ENCODE data around the gene HMGB2. TPM values are rescaled to one million over a fixed set of nuclear protein-coding genes. Genes with fewer than 3 reads are reported as not detected.

HMGB2 gene
- total RNA-seq, 1 experiment from 2014 or later = 176 TPM

DNA sequence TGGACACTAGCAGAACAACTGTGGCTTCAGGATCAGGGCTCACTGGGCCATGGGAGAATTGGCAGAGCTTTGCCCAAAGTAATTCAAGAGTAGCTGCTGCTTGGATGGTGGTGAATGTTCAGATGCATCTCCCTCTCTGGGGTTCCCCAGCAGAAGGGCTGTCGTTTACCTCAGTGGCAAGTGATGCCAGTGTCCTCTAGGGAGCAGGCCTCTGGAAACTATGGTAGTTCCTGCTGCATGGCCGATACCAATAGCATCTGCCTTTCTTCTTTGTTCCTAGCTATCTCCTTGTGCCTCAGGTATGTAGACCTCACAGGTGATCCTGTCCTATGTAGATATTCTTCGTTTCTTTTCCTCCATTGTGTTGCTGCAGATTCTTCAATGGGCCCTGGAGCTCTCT, 26.4 kb downstream of the HMGB2 start:
- no peak for DNase-seq (ENCODE audit: unreplicated experiment)
- Mint-ChIP-seq H3K27ac (ENCODE audit: low read depth, unreplicated experiment) (no peak overlapping the region), H3K4me1 (ENCODE audit: insufficient read depth, unreplicated experiment) (no peaks in the 10 kb centered on the region), H3K4me3 (ENCODE audit: unreplicated experiment) (no peak overlapping the region), H3K9me3 (ENCODE audit: unreplicated experiment) (no peaks in the 10 kb centered on the region), H3K27me3 (ENCODE audit: insufficient read depth, unreplicated experiment) (no peaks in the 10 kb centered on the region), H3K36me3 (ENCODE audit: insufficient read depth, unreplicated experiment) (peaks cover 14% of the 10 kb centered on the region)
- intact Hi-C loops (cut with micrococcal nuclease) = no loop called here
- CTCF ChIA-PET = interaction anchor here (0.6 to 4.6 kb wide), 7 partner anchors 11 to 294 kb away, joined by 4 to 26 read pairs (median 5); no protein-coding TSS in a partner anchor
- TF ChIP-seq, protein P1, sequence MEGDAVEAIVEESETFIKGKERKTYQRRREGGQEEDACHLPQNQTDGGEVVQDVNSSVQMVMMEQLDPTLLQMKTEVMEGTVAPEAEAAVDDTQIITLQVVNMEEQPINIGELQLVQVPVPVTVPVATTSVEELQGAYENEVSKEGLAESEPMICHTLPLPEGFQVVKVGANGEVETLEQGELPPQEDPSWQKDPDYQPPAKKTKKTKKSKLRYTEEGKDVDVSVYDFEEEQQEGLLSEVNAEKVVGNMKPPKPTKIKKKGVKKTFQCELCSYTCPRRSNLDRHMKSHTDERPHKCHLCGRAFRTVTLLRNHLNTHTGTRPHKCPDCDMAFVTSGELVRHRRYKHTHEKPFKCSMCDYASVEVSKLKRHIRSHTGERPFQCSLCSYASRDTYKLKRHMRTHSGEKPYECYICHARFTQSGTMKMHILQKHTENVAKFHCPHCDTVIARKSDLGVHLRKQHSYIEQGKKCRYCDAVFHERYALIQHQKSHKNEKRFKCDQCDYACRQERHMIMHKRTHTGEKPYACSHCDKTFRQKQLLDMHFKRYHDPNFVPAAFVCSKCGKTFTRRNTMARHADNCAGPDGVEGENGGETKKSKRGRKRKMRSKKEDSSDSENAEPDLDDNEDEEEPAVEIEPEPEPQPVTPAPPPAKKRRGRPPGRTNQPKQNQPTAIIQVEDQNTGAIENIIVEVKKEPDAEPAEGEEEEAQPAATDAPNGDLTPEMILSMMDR (IDR thresholded peaks at IDR 0.05; ENCODE audit: unreplicated experiment) = no peak
- no TSS peak for BruUV-seq (replicated peaks)
- POLR2A ChIA-PET = interaction anchor here (0.7 to 1.3 kb wide), 2 partner anchors 26 to 458 kb away, joined by 3 read pairs; partner anchors contain the start of gene HMGB2

DNA sequence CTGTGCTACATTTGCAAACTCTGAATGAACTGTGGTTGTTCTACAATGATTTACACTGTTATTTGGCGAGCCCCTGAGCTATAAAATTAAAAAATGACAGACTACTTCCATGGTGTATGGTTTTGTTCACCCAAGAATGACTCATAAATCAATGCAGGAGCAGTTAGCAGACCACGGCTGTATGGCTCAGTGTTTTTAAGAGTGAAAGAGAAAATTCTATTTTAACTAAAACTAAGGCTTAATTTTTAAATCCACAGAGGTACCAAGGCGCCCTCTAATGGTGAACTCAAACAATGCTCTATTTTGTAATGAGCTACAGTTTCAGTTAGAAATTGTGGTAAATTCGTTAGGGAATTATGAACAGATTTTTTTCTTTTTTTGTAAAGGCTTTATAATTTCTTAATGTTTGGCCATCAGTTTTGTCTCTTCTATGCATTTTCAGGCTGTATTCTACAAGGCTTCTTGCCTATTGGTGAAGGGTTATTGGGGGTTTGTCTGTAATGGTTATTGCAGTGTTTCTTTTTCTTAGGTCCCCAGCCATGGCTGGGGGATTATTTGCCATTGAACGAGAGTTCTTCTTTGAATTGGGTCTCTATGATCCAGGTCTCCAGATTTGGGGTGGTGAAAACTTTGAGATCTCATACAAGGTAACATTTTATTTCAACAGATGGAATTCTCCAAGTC, 32.5 kb downstream of the HMGB2 start:
- DNase-seq (ENCODE audit: unreplicated experiment) = peak; percentile 45
- ChIA-PET CTCF (interaction anchor here (0.6 to 2.3 kb wide), 27 partner anchors 8 to 1011 kb away, joined by 3 to 32 read pairs (median 3); partner anchors contain the start of gene GALNT7), POLR2A (interaction anchor here (0.7 to 1.1 kb wide), 2 partner anchors 9 to 278 kb away, joined by 3 read pairs; no protein-coding TSS in a partner anchor)
- Mint-ChIP-seq H3K27me3 (ENCODE audit: insufficient read depth, unreplicated experiment) (no peaks in the 10 kb centered on the region), H3K4me1 (ENCODE audit: insufficient read depth, unreplicated experiment) (no peaks in the 10 kb centered on the region), H3K27ac (ENCODE audit: low read depth, unreplicated experiment) (no peak overlapping the region), H3K36me3 (ENCODE audit: insufficient read depth, unreplicated experiment) (peaks cover 12% of the 10 kb centered on the region), H3K9me3 (ENCODE audit: unreplicated experiment) (no peaks in the 10 kb centered on the region), H3K4me3 (ENCODE audit: unreplicated experiment) (no peak overlapping the region)
- TF ChIP-seq, protein P1 (IDR thresholded peaks at IDR 0.05; ENCODE audit: unreplicated experiment) = peak; percentile 41
- BruUV-seq (replicated peaks) = no TSS peak
- intact Hi-C loops (cut with micrococcal nuclease) = loop anchor here (1.0 kb wide), 2 partner anchors 276 to 288 kb away; no protein-coding TSS in a partner anchor

DNA sequence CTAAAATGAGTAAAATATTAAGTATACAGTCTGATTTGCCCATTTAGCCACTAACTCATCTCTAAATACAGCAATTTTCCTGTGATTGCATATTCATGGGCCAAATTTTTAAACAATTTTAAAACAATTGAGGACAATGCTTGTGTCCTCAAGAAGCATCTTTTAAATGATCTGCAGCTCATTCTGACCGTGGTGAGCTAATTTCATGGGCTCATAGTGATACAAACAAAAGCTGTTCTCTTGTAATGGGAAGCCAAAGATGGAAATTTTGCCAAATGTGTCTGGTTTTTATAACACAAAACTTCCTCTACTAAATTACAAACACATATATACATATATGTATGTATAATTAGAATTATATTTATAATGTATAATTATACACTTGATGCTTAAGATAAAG, 39.7 kb downstream of the HMGB2 start:
- H3K4me3 Mint-ChIP-seq (ENCODE audit: unreplicated experiment) = no peak overlapping the region
- no peak for DNase-seq (ENCODE audit: unreplicated experiment)
- intact Hi-C loops (cut with micrococcal nuclease) = no loop called here
- H3K36me3 Mint-ChIP-seq (ENCODE audit: insufficient read depth, unreplicated experiment) = peaks cover 5% of the 10 kb centered on the region
- no TSS peak for BruUV-seq (replicated peaks)
- no peaks in the 10 kb centered on the region for H3K27me3 Mint-ChIP-seq (ENCODE audit: insufficient read depth, unreplicated experiment)
- TF ChIP-seq, protein P1 (IDR thresholded peaks at IDR 0.05; ENCODE audit: unreplicated experiment) = no peak
- POLR2A ChIA-PET = interaction anchor here (0.6 kb wide), 1 partner anchor 212 kb away, joined by 3 read pairs; no protein-coding TSS in a partner anchor
- no peak overlapping the region for H3K27ac Mint-ChIP-seq (ENCODE audit: low read depth, unreplicated experiment)
- no peaks in the 10 kb centered on the region for H3K4me1 Mint-ChIP-seq (ENCODE audit: insufficient read depth, unreplicated experiment)
- CTCF ChIA-PET = no interaction called here
- H3K9me3 Mint-ChIP-seq (ENCODE audit: unreplicated experiment) = no peaks in the 10 kb centered on the region

DNA sequence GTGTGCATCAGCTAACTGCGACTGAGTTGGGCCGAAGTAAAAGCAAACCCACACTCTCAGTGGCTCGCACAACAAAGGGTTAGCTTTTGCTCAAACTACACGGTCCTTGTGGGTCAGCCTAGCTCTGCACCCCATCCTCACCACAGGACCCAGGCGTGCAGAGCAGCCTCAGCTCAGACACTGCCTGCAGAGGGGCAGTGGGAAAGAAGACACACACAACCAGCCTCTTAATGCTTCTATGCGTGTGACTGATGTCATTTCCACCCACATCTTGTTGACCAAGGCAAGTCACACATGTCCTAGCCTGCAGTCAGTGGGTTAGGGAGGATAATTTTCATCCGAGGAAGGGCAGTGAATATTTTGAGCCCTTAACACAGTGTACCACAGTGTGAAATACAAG, 40.5 kb downstream of the HMGB2 start:
- intact Hi-C loops (cut with micrococcal nuclease) = no loop called here
- BruUV-seq (replicated peaks) = no TSS peak
- CTCF ChIA-PET = interaction anchor here (0.6 to 1.3 kb wide), 2 partner anchors 8 to 64 kb away, joined by 3 read pairs; no protein-coding TSS in a partner anchor

More for the DNA sequence above, 40.5 kb downstream of the HMGB2 start:
- POLR2A ChIA-PET = no interaction called here
- H3K27ac Mint-ChIP-seq (ENCODE audit: low read depth, unreplicated experiment) = no peak overlapping the region
- no peak overlapping the region for H3K4me3 Mint-ChIP-seq (ENCODE audit: unreplicated experiment)
- no peak for DNase-seq (ENCODE audit: unreplicated experiment)
- TF ChIP-seq, protein P1 (IDR thresholded peaks at IDR 0.05; ENCODE audit: unreplicated experiment) = no peak
- H3K27me3 Mint-ChIP-seq (ENCODE audit: insufficient read depth, unreplicated experiment) = no peaks in the 10 kb centered on the region
- no peaks in the 10 kb centered on the region for H3K4me1 Mint-ChIP-seq (ENCODE audit: insufficient read depth, unreplicated experiment)
- H3K9me3 Mint-ChIP-seq (ENCODE audit: unreplicated experiment) = no peaks in the 10 kb centered on the region
- H3K36me3 Mint-ChIP-seq (ENCODE audit: insufficient read depth, unreplicated experiment) = peaks cover 5% of the 10 kb centered on the region

Measured in MCF 10A (cell line).